Ishikawa (cell line): ENCODE data around the gene MSMB.

Experiments
- EP300 ChIP-seq: IDR thresholded peaks from 2 replicates; pipeline ENCODE4 v1.6.1; 2012; ENCODE audit warnings: borderline replicate concordance
- FOXM1 ChIP-seq: IDR thresholded peaks from 2 replicates; pipeline ENCODE4 v1.6.1; 2012; ENCODE audit warnings: low read depth, borderline replicate concordance
- REST ChIP-seq: IDR thresholded peaks from 2 replicates; pipeline ENCODE4 v1.6.1; 2012; ENCODE audit warnings: low read depth, mild to moderate bottlenecking
- TAF1 ChIP-seq: IDR thresholded peaks from 2 replicates; pipeline ENCODE4 v1.6.1; 2012; ENCODE audit warnings: low read depth, mild to moderate bottlenecking
- YY1 ChIP-seq: IDR thresholded peaks from 2 replicates; pipeline ENCODE4 v1.6.1; 2012; ENCODE audit warnings: low read depth

GRCh38 chr10:46020344-46020657, 25.8 kb downstream of the MSMB start:
- TF ChIP-seq YY1 (no peak), FOXM1 (no peak), REST (no peak), TAF1 (no peak), EP300 (no peak)
